ENCODE results near the gene INTS6. TPM values are rescaled to one million over a fixed set of nuclear protein-coding genes. Genes with fewer than 3 reads are reported as not detected.

The INTS6 gene
- total RNA-seq, 2 experiments from 2014 or later: 47.9 to 51.6 TPM

- H3K27ac Mint-ChIP-seq: no peak overlapping the region
- ChIA-PET POLR2A (no interaction called here), CTCF (interaction anchor here (0.6 to 1.0 kb wide), 2 partner anchors 17 to 153 kb away, joined by 3 read pairs; no protein-coding TSS in a partner anchor)
- no peak overlapping the region for H3K4me3 Mint-ChIP-seq
- peaks cover 3% of the 10 kb centered on the region for H3K4me1 Mint-ChIP-seq
- H3K27me3 Mint-ChIP-seq: no peaks in the 10 kb centered on the region
- no peaks in the 10 kb centered on the region for H3K9me3 Mint-ChIP-seq
- DNase-seq: no peak
- H3K36me3 Mint-ChIP-seq (ENCODE audit: low read depth): no peaks in the 10 kb centered on the region
Measured at GRCh38 chr13:51346397-51346796, 106.4 kb downstream of the INTS6 start.

GRCh38 chr13:51343475-51343874 is 109.4 kb downstream of the INTS6 start:
- no peaks in the 10 kb centered on the region for H3K27me3 Mint-ChIP-seq
- H3K27ac Mint-ChIP-seq: no peak overlapping the region
- no peak for DNase-seq
- no peak overlapping the region for H3K4me3 Mint-ChIP-seq
- CTCF ChIA-PET: no interaction called here
- H3K9me3 Mint-ChIP-seq: no peaks in the 10 kb centered on the region
- H3K36me3 Mint-ChIP-seq (ENCODE audit: low read depth): no peaks in the 10 kb centered on the region
- H3K4me1 Mint-ChIP-seq: peaks cover 6% of the 10 kb centered on the region
- POLR2A ChIA-PET: no interaction called here

GRCh38 chr13:51342706-51343105 is 110.1 kb downstream of the INTS6 start:
- Mint-ChIP-seq H3K36me3 (ENCODE audit: low read depth) (no peaks in the 10 kb centered on the region), H3K4me3 (no peak overlapping the region), H3K27ac (no peak overlapping the region), H3K9me3 (no peaks in the 10 kb centered on the region), H3K4me1 (peaks cover 6% of the 10 kb centered on the region), H3K27me3 (no peaks in the 10 kb centered on the region)
- no peak for DNase-seq
- POLR2A ChIA-PET: no interaction called here
- CTCF ChIA-PET: no interaction called here

- Mint-ChIP-seq H3K36me3 (ENCODE audit: low read depth) (no peaks in the 10 kb centered on the region), H3K27ac (no peak overlapping the region), H3K4me3 (no peak overlapping the region), H3K9me3 (no peaks in the 10 kb centered on the region), H3K27me3 (no peaks in the 10 kb centered on the region), H3K4me1 (peaks cover 6% of the 10 kb centered on the region)
- ChIA-PET CTCF (interaction anchor here (0.6 to 1.0 kb wide), 2 partner anchors 14 to 201 kb away, joined by 4 to 6 read pairs; no protein-coding TSS in a partner anchor), POLR2A (interaction anchor here (0.6 kb wide), 1 partner anchor 112 kb away, joined by 3 read pairs; no protein-coding TSS in a partner anchor)
- no peak for DNase-seq
Measured at GRCh38 chr13:51341791-51342190, 111.0 kb downstream of the INTS6 start.

- H3K9me3 Mint-ChIP-seq: no peaks in the 10 kb centered on the region
- no peak overlapping the region for H3K27ac Mint-ChIP-seq
- ChIA-PET POLR2A (interaction anchor here (0.6 kb wide), 1 partner anchor 112 kb away, joined by 3 read pairs; no protein-coding TSS in a partner anchor), CTCF (interaction anchor here (1.0 kb wide), 1 partner anchor 14 kb away, joined by 6 read pairs; no protein-coding TSS in a partner anchor)
- DNase-seq: no peak
- no peak overlapping the region for H3K4me3 Mint-ChIP-seq
- H3K27me3 Mint-ChIP-seq: no peaks in the 10 kb centered on the region
- H3K36me3 Mint-ChIP-seq (ENCODE audit: low read depth): no peaks in the 10 kb centered on the region
- H3K4me1 Mint-ChIP-seq: peaks cover 6% of the 10 kb centered on the region
Measured at GRCh38 chr13:51341232-51341631, 111.6 kb downstream of the INTS6 start.

- H3K4me3 Mint-ChIP-seq: no peak overlapping the region
- no peak overlapping the region for H3K27ac Mint-ChIP-seq
- DNase-seq: no peak
- ChIA-PET POLR2A (no interaction called here), CTCF (no interaction called here)
- H3K27me3 Mint-ChIP-seq: no peaks in the 10 kb centered on the region
- peaks cover 6% of the 10 kb centered on the region for H3K4me1 Mint-ChIP-seq
- H3K36me3 Mint-ChIP-seq (ENCODE audit: low read depth): no peaks in the 10 kb centered on the region
- no peaks in the 10 kb centered on the region for H3K9me3 Mint-ChIP-seq
Measured at GRCh38 chr13:51339952-51340732, 112.7 kb downstream of the INTS6 start.

GRCh38 chr13:51339354-51339753 is 113.5 kb downstream of the INTS6 start, which contains the start of gene SERPINE3:
TSS of gene SERPINE3 (plus strand) at chr13:51339691. CDS start at chr13:51341092, 1,401 bp downstream.
- no peak within 1 kb of the TSS for H3K4me3 Mint-ChIP-seq
- H3K9me3 Mint-ChIP-seq: no peaks in the 10 kb centered on the region
- H3K27me3 Mint-ChIP-seq: no peaks in the 10 kb centered on the region
- no peak for DNase-seq
- no peaks in the 10 kb centered on the region for H3K36me3 Mint-ChIP-seq (ENCODE audit: low read depth)
- POLR2A ChIA-PET: no interaction called here
- CTCF ChIA-PET: interaction anchor here (0.8 kb wide), 1 partner anchor 15 kb away, joined by 3 read pairs; no protein-coding TSS in a partner anchor
- H3K27ac Mint-ChIP-seq: no peak within 1 kb of the TSS
- peaks cover 6% of the 10 kb centered on the region for H3K4me1 Mint-ChIP-seq

GRCh38 chr13:51336746-51337145 is 116.1 kb downstream of the INTS6 start:
- H3K9me3 Mint-ChIP-seq: peaks cover 2% of the 10 kb centered on the region

GRCh38 chr13:51333826-51334225 is 119.0 kb downstream of the INTS6 start:
- no peaks in the 10 kb centered on the region for H3K36me3 Mint-ChIP-seq (ENCODE audit: low read depth)
- H3K4me3 Mint-ChIP-seq: no peak overlapping the region
- CTCF ChIA-PET: no interaction called here
- H3K9me3 Mint-ChIP-seq: peaks cover 2% of the 10 kb centered on the region
- POLR2A ChIA-PET: no interaction called here
- no peak overlapping the region for H3K27ac Mint-ChIP-seq
- H3K4me1 Mint-ChIP-seq: peaks cover 19% of the 10 kb centered on the region
- H3K27me3 Mint-ChIP-seq: no peaks in the 10 kb centered on the region
- DNase-seq: no peak

More at GRCh38 chr13:51336746-51337145, 116.1 kb downstream of the INTS6 start:
- no peak for DNase-seq
- no peak overlapping the region for H3K4me3 Mint-ChIP-seq
- no peaks in the 10 kb centered on the region for H3K36me3 Mint-ChIP-seq (ENCODE audit: low read depth)
- POLR2A ChIA-PET: no interaction called here
- CTCF ChIA-PET: no interaction called here
- H3K27me3 Mint-ChIP-seq: no peaks in the 10 kb centered on the region
- H3K27ac Mint-ChIP-seq: no peak overlapping the region
- peaks cover 11% of the 10 kb centered on the region for H3K4me1 Mint-ChIP-seq

- H3K27me3 Mint-ChIP-seq: no peaks in the 10 kb centered on the region
- peaks cover 2% of the 10 kb centered on the region for H3K9me3 Mint-ChIP-seq
- POLR2A ChIA-PET: no interaction called here
- no peak overlapping the region for H3K27ac Mint-ChIP-seq
- peaks cover 19% of the 10 kb centered on the region for H3K4me1 Mint-ChIP-seq
- no peak for DNase-seq
- no peak overlapping the region for H3K4me3 Mint-ChIP-seq
- CTCF ChIA-PET: no interaction called here
- no peaks in the 10 kb centered on the region for H3K36me3 Mint-ChIP-seq (ENCODE audit: low read depth)
Measured at GRCh38 chr13:51333421-51333820, 119.4 kb downstream of the INTS6 start.

GRCh38 chr13:51332566-51333361 is 120.1 kb downstream of the INTS6 start:
- Mint-ChIP-seq H3K36me3 (ENCODE audit: low read depth) (no peaks in the 10 kb centered on the region), H3K27ac (no peak overlapping the region), H3K27me3 (no peaks in the 10 kb centered on the region), H3K9me3 (peaks cover 2% of the 10 kb centered on the region), H3K4me3 (no peak overlapping the region), H3K4me1 (peaks cover 19% of the 10 kb centered on the region)
- POLR2A ChIA-PET: no interaction called here
- CTCF ChIA-PET: no interaction called here
- DNase-seq: no peak

- H3K27me3 Mint-ChIP-seq: no peaks in the 10 kb centered on the region
- no peaks in the 10 kb centered on the region for H3K36me3 Mint-ChIP-seq (ENCODE audit: low read depth)
- H3K9me3 Mint-ChIP-seq: peaks cover 2% of the 10 kb centered on the region
- ChIA-PET CTCF (no interaction called here), POLR2A (no interaction called here)
- H3K27ac Mint-ChIP-seq: no peak overlapping the region
- no peak overlapping the region for H3K4me3 Mint-ChIP-seq
- peaks cover 19% of the 10 kb centered on the region for H3K4me1 Mint-ChIP-seq
- no peak for DNase-seq
Measured at GRCh38 chr13:51331354-51331861, 121.4 kb downstream of the INTS6 start.

- no peak overlapping the region for H3K4me3 Mint-ChIP-seq
- H3K4me1 Mint-ChIP-seq: peaks cover 19% of the 10 kb centered on the region
- no peak overlapping the region for H3K27ac Mint-ChIP-seq
- CTCF ChIA-PET: no interaction called here
- POLR2A ChIA-PET: no interaction called here
- no peaks in the 10 kb centered on the region for H3K36me3 Mint-ChIP-seq (ENCODE audit: low read depth)
- DNase-seq: no peak
- H3K9me3 Mint-ChIP-seq: peaks cover 2% of the 10 kb centered on the region
- no peaks in the 10 kb centered on the region for H3K27me3 Mint-ChIP-seq
Measured at GRCh38 chr13:51330791-51331190, 122.0 kb downstream of the INTS6 start.

Data from activated CD4-positive, alpha-beta T cell treated with anti-CD3 and anti-CD28 coated beads, Interleukin-2, amount 10 ng/mL, durations not matched to agents 7 days and 5 days (primary cell).